ENCODE measurements around the gene CLK3.

Gene CLK3

GRCh38 chr15:74613089-74613952 lies 2.3 kb upstream of the CLK3 start:
- Histone ChIP-seq H3K9me3 (ENCODE audit: insufficient read depth, low read length) (no peaks in the 10 kb centered on the region), H3K4me2 (ENCODE audit: low read depth, low read length, poor library complexity, severe bottlenecking) (no peak overlapping the region), H3K4me3 (ENCODE audit: insufficient read depth, low read length, poor library complexity, severe bottlenecking) (no peak overlapping the region), H2AFZ (ENCODE audit: low read depth, low read length, severe bottlenecking) (no peak overlapping the region), H3K9me2 (replicated peaks; ENCODE audit: insufficient read depth, low read length) (no peaks in the 10 kb centered on the region), H4K20me1 (ENCODE audit: low read depth, low read length) (peaks cover 15% of the 10 kb centered on the region; the same call in 1 of the 2 replicates), H3F3A (ENCODE audit: insufficient read depth) (peaks cover 5% of the 10 kb centered on the region), H3K36me3 (ENCODE audit: low read length) (no peaks in the 10 kb centered on the region), H3K27ac (ENCODE audit: low read depth, low read length) (no peak overlapping the region), H3K9ac (ENCODE audit: low read length) (no peak overlapping the region), H3K27me3 (ENCODE audit: low read length) (no peaks in the 10 kb centered on the region), H3K79me2 (ENCODE audit: insufficient read depth, low read length) (peaks cover 27% of the 10 kb centered on the region)
- TF ChIP-seq CTCF (IDR thresholded peaks at IDR 0.05; ENCODE audit: insufficient read depth, low read length, poor library complexity, severe bottlenecking), result no peak
- TF ChIP-seq EZH2phosphoT487 (conservative IDR thresholded peaks at IDR 0.05; ENCODE audit: low read length), result no peak

- H2AFZ ChIP-seq (ENCODE audit: low read depth, low read length, severe bottlenecking), result peak overlapping the region; percentile 80
- no peaks in the 10 kb centered on the region for H3K9me2 ChIP-seq (replicated peaks; ENCODE audit: insufficient read depth, low read length)
- no peaks in the 10 kb centered on the region for H3K27me3 ChIP-seq (ENCODE audit: low read length)
- peaks cover 15% of the 10 kb centered on the region; the same call in 1 of the 2 replicates for H4K20me1 ChIP-seq (ENCODE audit: low read depth, low read length)
- H3K79me2 ChIP-seq (ENCODE audit: insufficient read depth, low read length), result peaks cover 34% of the 10 kb centered on the region
- peaks cover 5% of the 10 kb centered on the region for H3F3A ChIP-seq (ENCODE audit: insufficient read depth)
- peak overlapping the region; percentile 92 for H3K9ac ChIP-seq (ENCODE audit: low read length)
- H3K4me3 ChIP-seq (ENCODE audit: insufficient read depth, low read length, poor library complexity, severe bottlenecking), result peak overlapping the region; percentile 84
- no peak overlapping the region for H3K27ac ChIP-seq (ENCODE audit: low read depth, low read length)
- TF ChIP-seq CTCF (IDR thresholded peaks at IDR 0.05; ENCODE audit: insufficient read depth, low read length, poor library complexity, severe bottlenecking) (no peak), EZH2phosphoT487 (conservative IDR thresholded peaks at IDR 0.05; ENCODE audit: low read length) (no peak)
- peak overlapping the region; percentile 96 for H3K4me2 ChIP-seq (ENCODE audit: low read depth, low read length, poor library complexity, severe bottlenecking)
- H3K36me3 ChIP-seq (ENCODE audit: low read length), result no peaks in the 10 kb centered on the region
- H3K9me3 ChIP-seq (ENCODE audit: insufficient read depth, low read length), result no peaks in the 10 kb centered on the region
These were observed 1.5 kb upstream of the CLK3 start for GRCh38 chr15:74613953-74614743.

- Histone ChIP-seq H2AFZ (ENCODE audit: low read depth, low read length, severe bottlenecking) (peak overlapping the region; percentile 80), H3K36me3 (ENCODE audit: low read length) (no peaks in the 10 kb centered on the region)
These were observed 710 bp upstream of the CLK3 start for GRCh38 chr15:74614744-74615507.

More at GRCh38 chr15:74614744-74615507, 710 bp upstream of the CLK3 start:
- Histone ChIP-seq H3K4me3 (ENCODE audit: insufficient read depth, low read length, poor library complexity, severe bottlenecking) (peak overlapping the region; percentile 84), H3F3A (ENCODE audit: insufficient read depth) (peaks cover 5% of the 10 kb centered on the region), H3K9me2 (replicated peaks; ENCODE audit: insufficient read depth, low read length) (no peaks in the 10 kb centered on the region), H3K9ac (ENCODE audit: low read length) (peak overlapping the region; percentile 92), H3K79me2 (ENCODE audit: insufficient read depth, low read length) (peaks cover 34% of the 10 kb centered on the region), H4K20me1 (ENCODE audit: low read depth, low read length) (peaks cover 15% of the 10 kb centered on the region; the same call in 1 of the 2 replicates), H3K27me3 (ENCODE audit: low read length) (no peaks in the 10 kb centered on the region), H3K27ac (ENCODE audit: low read depth, low read length) (peak overlapping the region; percentile 88), H3K4me2 (ENCODE audit: low read depth, low read length, poor library complexity, severe bottlenecking) (peak overlapping the region; percentile 96), H3K9me3 (ENCODE audit: insufficient read depth, low read length) (no peaks in the 10 kb centered on the region)
- TF ChIP-seq EZH2phosphoT487 (conservative IDR thresholded peaks at IDR 0.05; ENCODE audit: low read length), result no peak
- TF ChIP-seq CTCF (IDR thresholded peaks at IDR 0.05; ENCODE audit: insufficient read depth, low read length, poor library complexity, severe bottlenecking), result no peak
